Cardiac fibroblast (primary cell): ENCODE results near the gene LRP6.

Experiments used
- DNase-seq, 2 donors: peaks; one replicate each; pipeline versions ENCODE4 v3.0.0 to v3.0.0-alpha.2; 2010; ENCODE audit warnings: low read depth in 2 of 2
- H3K4me3 ChIP-seq, 2 donors: replicated peaks in 1 of 2; 1 replicate in 1 of 2; 2 replicates in 1 of 2; pipeline ENCODE4 v1.5.1; 2011; ENCODE audit warnings: low read depth in 2 of 2, low read length in 2 of 2, mild to moderate bottlenecking in 2 of 2, moderate library complexity in 1 of 2
- CTCF ChIP-seq: IDR thresholded peaks from one replicate; pipeline ENCODE4 v1.5.1; 2011; ENCODE audit warnings: low read depth, mild to moderate bottlenecking, low read length, inconsistent platforms

Gene LRP6

DNA sequence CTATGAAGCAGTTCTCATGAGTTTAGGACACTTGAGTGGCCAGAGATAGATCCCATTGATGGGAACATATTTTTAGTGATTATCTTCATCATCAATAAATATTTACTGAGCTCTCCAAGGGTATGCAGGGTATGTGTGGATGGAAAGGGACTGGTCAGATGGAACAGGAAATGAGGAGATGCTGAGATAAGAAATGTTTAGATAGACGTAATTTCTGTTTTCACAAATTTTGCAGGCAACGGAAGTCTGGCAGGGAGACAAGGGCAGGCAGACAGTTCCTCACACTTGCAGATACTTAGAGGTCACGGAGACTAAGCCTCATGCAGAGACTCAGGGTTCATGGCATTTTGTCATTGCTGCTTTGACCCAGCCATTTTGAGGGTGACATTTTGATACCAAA, 171.8 kb downstream of the LRP6 start:
- no peak for DNase-seq
- no peak overlapping the region for H3K4me3 ChIP-seq
- TF ChIP-seq CTCF, result no peak

- TF ChIP-seq CTCF, result no peak
- DNase-seq, result no peak
- no peak overlapping the region for H3K4me3 ChIP-seq
These were observed 172.4 kb downstream of the LRP6 start for GRCh38 chr12:12094481-12094880.

DNA sequence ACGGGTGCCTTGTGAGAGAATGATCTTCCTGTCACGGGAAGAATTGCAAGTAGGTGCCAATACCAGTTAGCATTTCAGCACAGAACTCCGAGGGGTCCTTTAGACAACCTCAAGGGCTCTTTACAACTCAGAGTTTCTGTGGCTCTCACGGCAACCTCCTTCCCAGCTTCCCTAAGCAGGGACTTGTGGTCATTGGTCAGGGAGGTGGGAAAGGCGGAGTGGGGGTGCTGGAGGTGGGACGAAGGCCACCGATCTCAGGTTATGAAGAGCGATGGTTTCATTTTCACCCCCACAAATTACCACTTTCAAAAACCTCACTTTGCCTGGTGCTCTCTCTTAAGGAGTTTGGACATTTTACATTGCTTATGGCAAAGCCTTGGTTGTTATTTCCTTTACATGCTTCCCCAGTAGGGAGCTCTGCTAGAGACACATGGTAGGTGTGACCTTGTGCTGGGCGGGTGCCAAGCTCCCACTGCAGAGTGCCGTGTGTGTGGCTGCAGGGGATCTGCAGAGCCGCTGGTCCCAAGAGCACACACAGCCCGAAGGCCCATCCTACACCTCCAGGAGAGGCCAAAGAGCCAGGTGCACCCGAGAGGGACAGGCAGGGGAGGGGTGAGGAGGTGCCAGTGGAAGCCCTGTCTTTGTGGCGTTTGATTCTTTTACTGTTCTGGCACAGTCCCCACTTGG, 174.7 kb downstream of the LRP6 start:
- peak in 1 of 2 donors; percentile 29 for DNase-seq

GRCh38 chr12:12091071-12091470, 175.8 kb downstream of the LRP6 start:
- H3K4me3 ChIP-seq, result no peak overlapping the region
- DNase-seq, result no peak
- no peak for TF ChIP-seq CTCF

More for the DNA sequence above, 174.7 kb downstream of the LRP6 start:
- TF ChIP-seq CTCF, result no peak
- H3K4me3 ChIP-seq, result no peak overlapping the region

DNA sequence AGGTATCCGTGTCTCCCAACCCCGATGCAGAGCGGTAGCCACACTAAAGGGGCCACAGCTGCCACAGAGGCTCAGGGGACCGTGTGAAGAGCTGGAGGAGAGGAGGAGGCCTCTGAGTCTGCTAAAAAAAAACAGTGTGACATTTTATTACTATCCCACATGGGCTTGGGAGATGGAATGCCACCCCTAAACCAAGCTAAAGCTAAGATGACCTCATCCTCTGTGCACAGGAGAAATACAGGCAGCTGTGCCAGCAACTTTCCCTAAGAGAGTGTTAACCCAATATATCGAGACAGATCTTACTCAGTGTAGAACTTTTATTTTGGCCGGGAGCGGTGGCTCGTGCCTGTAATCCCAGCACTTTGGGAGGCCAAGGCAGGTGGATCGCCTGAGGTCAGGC, 178.1 kb downstream of the LRP6 start:
- no peak for DNase-seq
- no peak overlapping the region for H3K4me3 ChIP-seq
- TF ChIP-seq CTCF, result no peak

GRCh38 chr12:12088147-12088546, 178.7 kb downstream of the LRP6 start:
- no peak for TF ChIP-seq CTCF
- no peak for DNase-seq
- no peak overlapping the region for H3K4me3 ChIP-seq

DNA sequence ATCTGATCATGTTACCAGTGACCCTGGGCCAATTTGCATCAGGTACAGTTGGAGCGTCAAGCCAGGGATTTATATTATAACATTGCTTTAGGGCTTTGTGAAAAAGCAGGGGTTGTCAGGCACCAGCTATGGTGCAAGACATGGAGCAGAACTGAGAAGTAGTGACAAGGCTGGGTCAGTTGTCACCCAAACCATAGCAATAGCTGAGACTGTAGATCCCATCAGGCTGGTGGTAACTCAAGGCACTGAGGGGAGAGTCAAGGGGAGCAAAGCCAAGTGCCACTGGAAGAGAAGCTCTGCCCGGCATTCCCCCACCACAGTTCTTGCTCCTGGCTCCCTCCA, 179.2 kb downstream of the LRP6 start:
- DNase-seq, result no peak
- no peak overlapping the region for H3K4me3 ChIP-seq
- no peak for TF ChIP-seq CTCF
